HEK293T (cell line): ENCODE data around the gene WDTC1.

Experiments used
- ARNT ChIP-seq: fragments of 450-650 bp; IDR thresholded peaks from 2 replicates; pipeline ENCODE4 v1.6.1; 2017; ENCODE audit warnings: mild to moderate bottlenecking
- BHLHE40 ChIP-seq: fragments of 450-650 bp; IDR thresholded peaks from 2 replicates; pipeline ENCODE4 v1.6.1; 2016; ENCODE audit warnings: mild to moderate bottlenecking, moderate library complexity, borderline replicate concordance
- CTBP1 ChIP-seq: fragments of 450-650 bp; IDR thresholded peaks from 2 replicates; pipeline ENCODE4 v1.6.1; 2016; ENCODE audit warnings: borderline replicate concordance
- FOXA1 ChIP-seq: fragments of 450-650 bp; IDR thresholded peaks from 2 replicates; pipeline ENCODE4 v1.6.1; 2016; ENCODE audit warnings: mild to moderate bottlenecking
- FOXK2 ChIP-seq: fragments of 450-650 bp; IDR thresholded peaks from 2 replicates; pipeline ENCODE4 v1.6.1; 2016; ENCODE audit warnings: mild to moderate bottlenecking
- FOXM1 ChIP-seq: fragments of 450-650 bp; IDR thresholded peaks from 2 replicates; pipeline ENCODE4 v1.6.1; 2017; ENCODE audit warnings: mild to moderate bottlenecking, borderline replicate concordance
- HDGF ChIP-seq: fragments of 450-650 bp; IDR thresholded peaks from 2 replicates; pipeline ENCODE4 v1.6.1; 2017; ENCODE audit warnings: antibody characterized with exemption, borderline replicate concordance
- NFRKB ChIP-seq: fragments of 450-650 bp; IDR thresholded peaks from 2 replicates; pipeline ENCODE4 v1.6.1; 2016; ENCODE audit warnings: mild to moderate bottlenecking, moderate library complexity
- SP1 ChIP-seq: fragments of 450-650 bp; IDR thresholded peaks from 2 replicates; pipeline ENCODE4 v1.6.1; 2017
- SUZ12 ChIP-seq: fragments of 450-650 bp; IDR thresholded peaks from 2 replicates; pipeline ENCODE4 v1.6.1; 2016; ENCODE audit warnings: mild to moderate bottlenecking
- TARDBP ChIP-seq: fragments of 450-650 bp; IDR thresholded peaks from 2 replicates; pipeline ENCODE4 v1.6.1; 2016

DNA sequence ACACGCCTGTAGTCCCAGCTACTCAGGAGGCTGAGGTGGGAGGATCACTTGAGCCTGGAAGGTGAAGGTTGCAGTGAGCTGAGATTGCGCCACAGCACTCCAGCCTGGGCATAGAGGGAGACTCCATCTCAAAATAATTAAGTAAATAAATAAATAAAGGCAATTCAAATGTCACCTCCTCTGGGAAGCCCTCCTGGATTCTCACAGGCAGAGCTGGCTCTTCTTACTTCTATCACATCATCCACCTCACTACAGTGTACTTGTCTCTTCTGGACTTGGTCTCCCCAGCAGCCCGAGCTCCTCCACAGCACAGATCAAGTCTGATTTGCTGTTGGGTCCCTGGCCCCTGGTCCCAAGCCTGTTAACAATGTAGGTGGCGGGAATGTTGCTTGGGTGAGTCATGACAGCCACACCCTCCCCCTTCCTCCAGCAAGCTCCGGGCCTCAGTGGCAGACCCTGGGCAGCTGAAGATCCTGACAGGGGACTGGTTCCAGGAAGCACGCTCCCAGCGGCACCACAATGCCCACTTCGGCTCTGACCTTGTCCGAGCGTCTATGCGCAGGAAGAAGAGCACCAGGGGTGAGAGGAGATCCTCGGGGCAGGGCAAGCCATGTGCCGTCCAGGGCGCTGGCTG, 112.7 kb downstream of the WDTC1 start:
- TF ChIP-seq FOXM1 (no peak), SP1 (no peak), HDGF (no peak), FOXA1 (no peak), ARNT (no peak), NFRKB (no peak), SUZ12 (no peak), BHLHE40 (no peak), FOXK2 (no peak), TARDBP (no peak), CTBP1 (no peak)
